RKO (cell line): Measurements from ENCODE around the gene KDM7A.
A peak's percentile ranks its signal among the peaks of the same experiment; 100 is the strongest.
"Not testable (repeated sequence)": the region's sequence is repeated elsewhere in the genome, so short reads cannot be mapped to it uniquely, and the experiment has no call there.

Source experiments
- DNase-seq: peaks from one replicate; pipeline ENCODE4 v3.0.0-alpha.2; 2016; ENCODE audit warnings: low spot score

Gene KDM7A

DNA sequence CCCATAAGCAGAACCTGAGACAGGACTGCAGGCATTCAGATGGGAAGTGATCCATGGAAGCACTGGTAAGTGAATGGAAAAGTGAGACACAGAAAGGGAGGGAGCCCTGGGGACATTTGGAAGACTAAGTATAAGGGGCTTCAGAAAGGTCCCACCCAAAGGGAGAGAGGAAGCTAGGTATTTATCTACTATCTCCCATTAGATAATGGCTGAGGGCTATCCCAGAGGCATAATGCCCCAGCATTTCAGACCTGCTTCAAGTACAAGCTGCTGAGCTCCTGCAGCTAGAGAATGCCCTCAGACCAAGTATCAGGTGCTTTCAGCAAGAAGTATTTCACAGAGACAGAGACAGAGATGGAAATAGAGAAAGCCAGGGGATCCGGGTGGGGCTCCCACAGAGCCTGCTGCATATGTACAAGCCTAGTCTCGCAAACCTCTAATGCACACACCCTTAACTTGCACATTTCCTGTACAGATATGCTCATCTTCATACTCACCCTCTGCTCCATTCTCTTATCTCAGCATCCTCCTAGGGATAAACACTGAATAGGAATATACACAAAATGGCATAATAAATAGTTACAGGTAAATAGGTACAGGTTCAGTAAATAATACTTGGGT lies 20.2 kb downstream of the KDM7A start:
- DNase-seq, result no peak

GRCh38 chr7:140155428-140155827 lies 21.4 kb downstream of the KDM7A start:
- DNase-seq, result no peak

DNA sequence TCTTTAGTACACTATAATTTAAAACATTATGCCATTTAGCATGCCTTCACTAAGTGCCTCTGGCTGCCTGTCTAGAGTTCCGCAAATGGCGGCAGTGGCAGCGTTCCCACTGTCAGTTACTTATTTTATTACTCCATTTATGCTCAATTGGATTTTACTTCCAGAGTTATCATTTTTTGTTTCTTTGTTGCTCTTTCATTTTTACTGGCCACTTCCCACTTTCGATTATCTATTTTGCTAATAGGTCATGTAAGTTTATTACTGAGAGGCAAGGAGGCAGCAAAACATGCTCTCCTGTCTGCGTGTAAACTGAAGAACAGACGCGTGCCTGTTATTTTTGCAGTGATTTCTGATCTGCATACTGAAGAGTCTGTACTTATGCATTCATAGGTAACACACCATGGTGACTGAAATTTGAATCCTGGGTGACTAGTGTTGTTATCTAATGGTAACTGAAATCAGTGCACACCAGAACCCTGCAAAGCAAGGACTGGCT lies 23.1 kb downstream of the KDM7A start:
- DNase-seq, result no peak

DNA sequence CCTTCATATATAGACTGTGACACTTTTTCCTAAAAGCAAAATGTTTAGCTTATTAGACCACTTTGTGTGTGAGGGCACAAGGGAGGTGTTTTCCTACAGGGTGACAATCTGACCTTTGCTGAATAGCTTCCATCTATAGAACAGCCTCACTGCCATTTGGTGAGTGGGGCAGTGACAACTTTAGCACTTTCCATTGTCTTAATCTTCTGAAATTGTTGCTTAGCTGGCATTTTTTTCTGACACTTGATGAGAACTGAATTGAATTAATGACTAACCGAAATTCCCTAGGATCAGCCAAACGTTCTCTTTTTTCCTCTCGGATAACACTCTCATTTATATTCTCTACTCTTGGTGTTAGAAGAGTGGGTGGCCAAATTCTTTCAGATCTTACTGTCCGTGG lies 30.2 kb downstream of the KDM7A start:
- no peak for DNase-seq

DNA sequence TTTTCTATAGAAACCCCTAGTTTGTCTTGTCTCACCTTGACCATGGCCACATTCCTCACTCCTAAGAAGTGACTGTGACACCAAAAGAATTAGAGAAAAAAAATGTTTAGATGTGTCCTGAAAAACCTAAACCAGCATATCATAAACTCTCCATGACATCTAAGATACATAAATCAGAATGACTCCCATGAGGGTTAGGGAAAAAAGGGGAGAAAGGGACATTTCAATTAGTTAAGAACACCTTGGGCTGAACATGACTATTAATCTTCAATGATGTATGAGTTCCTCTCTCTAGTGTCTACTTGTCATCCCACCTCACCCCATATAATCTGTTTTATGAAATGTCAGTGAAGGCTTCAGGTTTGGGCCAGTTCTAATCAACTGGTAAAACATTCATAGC lies 31.1 kb downstream of the KDM7A start:
- no peak for DNase-seq

DNA sequence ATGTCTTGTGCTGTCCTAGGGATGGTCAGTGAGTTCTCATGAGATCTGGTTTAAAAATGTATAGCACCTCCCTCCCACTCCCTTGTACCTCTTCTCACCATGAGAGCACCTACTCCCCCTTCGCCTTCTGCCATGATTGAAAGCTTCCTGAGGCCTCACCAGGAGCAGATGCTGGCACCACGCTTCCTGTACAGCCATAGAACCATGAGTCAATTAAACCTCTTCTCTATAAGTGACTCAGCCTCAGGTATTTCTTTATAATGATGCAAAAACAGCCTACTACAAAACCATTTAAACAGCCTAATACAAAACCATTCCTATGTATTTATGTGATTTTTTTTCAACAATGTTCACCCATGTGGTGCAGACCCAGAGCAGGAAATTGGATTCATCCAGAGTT lies 32.0 kb downstream of the KDM7A start:
- DNase-seq, result no peak

DNA sequence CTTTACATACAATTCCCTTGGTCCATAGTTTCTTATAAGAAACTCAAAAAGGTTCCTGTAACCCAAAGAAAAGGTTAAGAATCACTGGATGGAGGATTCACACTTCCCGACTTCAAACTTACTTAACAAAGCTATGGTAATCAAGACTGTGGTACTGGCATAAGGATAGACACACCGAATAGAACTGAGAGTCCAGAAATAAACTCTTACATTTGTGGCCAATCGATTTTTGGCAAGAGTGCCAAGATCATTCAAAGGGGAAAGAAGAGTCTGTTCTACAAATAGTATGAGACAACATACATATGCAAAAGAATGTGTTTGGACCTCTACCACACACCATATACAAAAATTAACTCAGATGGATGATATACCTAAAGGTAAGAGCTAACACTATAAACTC lies 32.8 kb downstream of the KDM7A start:
- DNase-seq, result no peak

DNA sequence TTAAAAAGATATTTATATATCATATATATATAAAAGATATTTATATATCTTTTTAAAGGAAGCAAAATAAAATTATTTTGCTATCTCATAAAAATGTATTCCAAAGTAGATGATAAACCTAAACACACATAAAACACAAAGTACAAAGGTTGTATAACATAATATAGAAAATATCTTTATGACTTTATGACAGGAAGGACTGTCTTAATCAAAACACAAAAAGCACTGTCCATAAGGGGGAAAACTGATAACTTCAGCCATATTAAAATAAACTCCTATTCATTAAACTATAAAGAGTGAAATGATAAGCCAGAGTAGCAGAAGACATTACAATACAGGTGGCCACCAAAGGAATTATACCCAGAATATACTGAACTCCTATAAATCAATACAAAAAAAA lies 34.8 kb downstream of the KDM7A start:
- DNase-seq, result no peak

- DNase-seq, result no peak
These were observed 35.5 kb downstream of the KDM7A start for GRCh38 chr7:140141256-140141655.

- no peak for DNase-seq
These were observed 39.7 kb downstream of the KDM7A start for GRCh38 chr7:140137078-140137477.

DNA sequence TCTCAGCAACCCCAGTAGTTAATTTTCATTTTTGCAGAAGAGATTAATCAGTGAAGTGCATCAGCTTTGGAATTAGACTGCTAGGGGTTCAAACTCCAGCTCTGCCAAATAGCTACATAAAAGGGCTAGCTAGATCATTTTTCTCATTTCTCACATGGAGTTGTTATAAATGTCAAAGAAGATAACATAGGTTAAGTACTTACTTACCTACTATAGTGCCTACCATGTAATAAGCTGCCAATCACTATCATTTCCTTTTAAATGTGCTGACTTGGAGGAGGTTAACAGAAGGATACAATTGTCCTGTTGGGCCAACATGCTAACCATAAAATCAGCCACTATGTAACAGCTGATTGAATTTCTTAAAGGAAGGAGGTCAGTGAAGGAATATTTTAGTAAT lies 40.7 kb downstream of the KDM7A start:
- no peak for DNase-seq

DNA sequence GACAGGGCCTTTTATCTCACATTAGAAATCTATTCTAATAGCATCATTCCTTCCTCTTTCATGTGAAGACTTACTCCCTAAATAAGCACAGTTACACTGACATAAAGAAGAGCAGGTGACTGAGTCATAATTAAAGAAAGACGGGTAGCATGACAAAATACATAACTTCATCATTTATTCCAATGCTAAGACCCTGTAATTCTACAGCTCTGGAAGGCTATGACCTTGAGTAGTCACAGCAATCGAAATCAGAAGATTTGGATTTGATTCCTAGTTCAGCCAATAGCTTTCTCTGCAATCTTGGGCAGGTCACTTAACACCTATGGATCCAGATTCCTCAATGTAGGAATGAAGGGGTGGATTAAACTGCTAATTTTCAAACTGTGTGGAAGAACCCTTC lies 42.7 kb downstream of the KDM7A start:
- no peak for DNase-seq

DNA sequence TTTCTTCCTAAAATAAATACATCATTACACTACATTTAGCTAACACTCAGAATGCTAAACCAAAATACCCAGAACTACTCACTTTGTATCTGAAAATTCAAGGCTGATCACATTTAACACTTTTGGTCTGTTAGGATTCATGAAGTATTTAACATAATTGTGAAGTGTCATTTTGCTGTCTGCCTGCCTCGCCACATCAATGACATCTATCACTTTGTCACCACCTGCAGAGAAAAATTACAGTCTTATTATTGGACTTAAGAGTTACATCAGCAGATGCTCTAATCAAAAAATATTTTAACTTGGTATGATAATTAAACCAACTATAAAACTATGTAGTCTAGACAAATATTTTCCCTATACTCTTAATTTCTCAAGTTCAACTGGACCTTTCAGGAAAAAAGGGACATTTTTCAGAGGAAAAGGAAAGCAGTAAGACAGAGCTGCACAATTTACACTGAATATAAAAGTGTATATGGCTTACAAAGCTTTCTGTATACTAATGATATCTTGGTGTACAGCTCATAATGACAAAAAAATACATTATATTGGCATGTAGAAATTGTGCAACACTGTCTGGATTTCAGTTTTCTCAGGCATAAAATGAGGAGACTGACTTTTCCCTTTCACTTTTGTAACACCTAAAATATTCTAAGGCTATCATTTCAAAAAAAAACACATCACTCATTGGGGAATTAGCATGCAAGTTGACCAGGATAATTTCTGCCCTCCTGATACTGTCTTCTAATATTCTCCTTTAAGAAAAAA lies 49.2 kb downstream of the KDM7A start:
- no peak for DNase-seq

DNA sequence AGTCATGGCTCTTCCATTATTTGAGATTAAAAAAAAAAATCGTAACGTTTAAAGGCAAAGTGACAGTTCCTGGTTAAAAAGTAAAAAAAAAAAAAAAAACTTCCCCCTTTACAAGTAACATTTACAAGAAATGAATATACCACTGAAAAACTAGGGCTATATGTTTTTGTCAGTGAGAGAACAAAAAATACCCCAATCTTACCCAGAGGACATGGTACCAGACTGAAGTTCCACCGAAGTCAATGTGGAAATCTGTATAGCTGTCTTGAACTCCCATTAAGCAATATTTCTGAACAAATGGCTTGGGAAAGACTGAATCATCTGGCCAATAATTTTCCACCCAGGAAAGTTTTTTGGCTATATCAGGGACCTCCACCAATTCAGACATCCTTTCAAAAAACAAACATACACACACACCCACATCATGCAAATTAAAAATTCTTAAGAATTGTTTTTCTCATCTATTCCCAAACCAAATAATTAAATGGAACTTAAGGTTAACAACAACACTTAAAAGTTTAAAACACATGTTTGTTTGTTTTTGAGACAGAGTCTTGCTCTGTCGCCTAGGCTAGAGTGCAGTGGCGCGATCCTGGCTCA lies 50.2 kb downstream of the KDM7A start:
- no peak for DNase-seq

- DNase-seq, result peak; percentile 35
These were observed 53.8 kb downstream of the KDM7A start for GRCh38 chr7:140122965-140123364.

DNA sequence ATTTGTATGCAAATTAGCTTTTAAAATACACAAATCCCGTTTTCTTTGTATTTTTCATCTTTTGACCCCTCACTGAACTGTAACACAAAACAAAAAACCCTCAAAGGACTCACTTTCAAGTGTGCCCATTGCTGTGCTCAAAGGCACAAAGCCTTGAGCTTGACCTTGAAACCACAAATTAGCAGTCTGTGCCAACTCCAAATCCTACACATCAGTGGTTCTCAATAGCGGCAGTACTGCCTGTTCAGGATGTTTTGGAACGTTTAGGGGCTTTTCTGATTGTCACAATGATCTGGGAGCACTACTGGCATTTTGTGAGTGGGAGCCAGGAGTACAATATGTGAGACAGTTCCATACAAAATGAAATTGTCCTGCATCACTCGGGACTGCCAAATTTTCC lies 55.5 kb downstream of the KDM7A start:
- no peak for DNase-seq

DNA sequence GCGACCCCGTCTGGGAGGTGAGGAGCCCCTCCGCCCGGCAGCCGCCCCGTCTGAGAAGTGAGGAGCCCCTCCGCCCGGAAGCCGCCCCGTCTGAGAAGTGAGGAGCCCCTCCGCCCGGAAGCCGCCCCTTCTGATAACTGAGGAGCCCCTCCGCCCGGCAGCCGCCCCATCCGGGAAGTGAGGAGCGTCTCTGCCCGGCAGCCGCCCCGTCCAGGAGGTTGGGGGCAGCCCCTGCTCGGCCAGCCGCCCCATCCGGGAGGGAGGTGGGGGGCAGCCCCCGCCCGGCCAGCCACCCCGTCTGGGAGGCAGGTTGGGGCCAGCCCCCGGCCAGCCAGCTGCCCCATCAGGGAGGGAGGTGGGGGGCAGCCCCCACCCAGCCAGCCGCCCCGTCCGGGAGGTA lies 62.0 kb downstream of the KDM7A start:
- not testable (repeated sequence) for DNase-seq

DNA sequence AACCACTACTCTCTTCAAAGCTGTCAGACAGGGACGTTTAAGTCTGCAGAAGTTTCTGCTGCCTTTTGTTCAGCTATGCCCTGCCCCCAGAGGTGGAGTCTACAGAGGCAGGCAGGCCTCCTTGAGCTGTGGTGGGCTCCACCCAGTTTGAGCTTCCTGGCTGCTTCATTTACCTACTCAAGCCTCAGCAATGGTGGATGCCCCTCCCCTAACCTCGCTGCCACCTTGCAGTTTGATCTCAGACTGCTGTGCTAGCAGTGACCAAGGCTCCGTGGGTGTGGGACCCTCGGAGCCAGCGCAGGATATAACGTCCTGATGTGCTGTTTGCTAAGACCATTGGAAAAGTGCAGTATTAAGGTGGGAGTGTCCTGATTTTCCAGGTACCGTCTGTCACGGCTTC lies 68.0 kb downstream of the KDM7A start:
- DNase-seq, result not testable (repeated sequence)

GRCh38 chr7:140096459-140096858 lies 80.3 kb downstream of the KDM7A start:
- DNase-seq, result no peak

DNA sequence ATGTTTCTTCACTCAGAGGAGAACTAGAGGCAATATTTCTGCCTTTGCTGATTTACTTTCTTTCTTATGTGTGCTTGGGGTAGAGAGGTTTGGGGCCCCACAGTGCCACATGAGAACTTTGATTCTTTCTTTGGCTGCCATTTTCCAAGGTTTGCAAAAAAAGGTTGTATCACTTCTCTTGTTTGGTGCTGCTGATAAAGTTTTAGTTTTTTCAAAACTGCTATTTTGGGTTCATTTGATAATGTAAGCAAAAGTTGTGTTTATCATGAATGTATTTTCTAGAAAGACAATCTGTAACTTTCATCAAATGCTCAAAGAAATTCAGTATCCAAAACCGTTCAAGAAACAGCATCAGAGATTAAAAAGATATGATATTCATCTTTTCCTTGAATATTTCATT lies 83.4 kb downstream of the KDM7A start:
- DNase-seq, result no peak

DNA sequence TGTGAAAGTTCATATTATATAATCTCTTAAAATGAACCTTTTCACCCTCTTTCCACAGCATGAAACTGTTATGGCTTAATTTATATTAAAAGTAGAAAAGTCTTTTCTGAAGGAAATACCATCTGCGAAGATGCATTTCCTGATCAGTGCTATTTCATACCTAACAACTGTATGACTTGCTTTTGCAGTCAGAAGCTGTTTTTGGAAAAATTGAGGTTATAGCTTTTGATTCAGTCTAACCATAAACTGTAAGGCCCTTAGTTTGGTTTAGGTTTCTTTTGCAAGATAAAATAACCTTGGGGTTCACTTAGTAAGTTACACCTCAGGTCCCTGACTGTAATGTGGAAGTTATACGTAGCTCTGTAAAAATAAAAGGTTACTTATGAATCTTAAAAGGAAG lies 91.3 kb downstream of the KDM7A start:
- DNase-seq, result no peak

- DNase-seq, result no peak
These were observed 91.8 kb downstream of the KDM7A start for GRCh38 chr7:140084972-140085371.

DNA sequence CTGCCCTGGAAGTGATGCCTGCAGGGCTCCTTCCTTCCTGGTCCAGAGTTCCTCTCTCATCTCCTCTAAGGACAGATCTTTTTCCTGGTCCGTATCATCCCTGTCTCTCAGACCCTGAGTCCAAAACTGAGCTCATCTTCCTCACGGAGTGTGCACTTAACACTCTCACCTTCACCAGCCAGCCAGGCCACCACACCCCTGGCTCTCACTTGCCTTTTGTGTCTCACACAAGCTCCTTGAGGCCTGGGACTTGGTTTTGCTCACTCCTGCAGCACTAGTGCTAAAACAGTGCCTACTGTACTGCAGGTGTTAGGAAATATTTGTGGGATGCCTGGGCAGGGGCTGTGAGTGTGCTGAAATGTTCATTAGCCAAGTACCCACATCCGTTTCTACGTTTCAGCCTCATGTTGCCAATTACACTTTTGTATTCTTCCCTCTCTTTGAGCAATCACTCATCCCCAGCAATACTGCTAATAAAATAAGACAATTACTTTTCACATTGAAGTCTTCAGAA lies 92.6 kb downstream of the KDM7A start:
- DNase-seq, result no peak
